GM19324 (cell line): Measurements from ENCODE around the gene OXCT1.
"Not testable (repeated sequence)": the region's sequence is repeated elsewhere in the genome, so short reads cannot be mapped to it uniquely, and the experiment has no call there.

ENCODE experiments used
- ATAC-seq: cut with Tn5 transposase; IDR thresholded peaks from one replicate; pipeline ENCODE4 v1.9.1; 2021; ENCODE audit warnings: mild to moderate bottlenecking, moderate library complexity; ENCODE audit not compliant: unreplicated experiment, low FRiP score

OXCT1 gene

DNA sequence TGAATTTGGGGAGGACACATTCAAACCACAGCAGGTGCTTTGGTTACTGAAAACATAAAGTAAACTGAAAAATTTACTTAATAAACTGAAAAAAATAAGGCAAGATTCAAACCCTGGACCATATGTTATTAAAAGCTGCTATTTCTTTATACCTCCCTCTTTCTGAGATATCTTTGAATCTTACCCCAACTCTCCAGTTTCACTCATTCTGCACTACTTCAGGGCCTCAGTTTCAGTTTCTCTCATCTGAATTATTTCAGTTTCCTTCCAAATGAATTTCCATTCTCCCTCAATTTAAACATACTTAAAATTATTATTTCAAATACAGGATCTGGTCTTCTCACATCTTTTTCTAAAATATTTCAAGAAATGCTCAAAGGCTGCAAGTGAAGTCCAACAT is 4.9 kb upstream of the OXCT1 start:
- no peak for ATAC-seq

DNA sequence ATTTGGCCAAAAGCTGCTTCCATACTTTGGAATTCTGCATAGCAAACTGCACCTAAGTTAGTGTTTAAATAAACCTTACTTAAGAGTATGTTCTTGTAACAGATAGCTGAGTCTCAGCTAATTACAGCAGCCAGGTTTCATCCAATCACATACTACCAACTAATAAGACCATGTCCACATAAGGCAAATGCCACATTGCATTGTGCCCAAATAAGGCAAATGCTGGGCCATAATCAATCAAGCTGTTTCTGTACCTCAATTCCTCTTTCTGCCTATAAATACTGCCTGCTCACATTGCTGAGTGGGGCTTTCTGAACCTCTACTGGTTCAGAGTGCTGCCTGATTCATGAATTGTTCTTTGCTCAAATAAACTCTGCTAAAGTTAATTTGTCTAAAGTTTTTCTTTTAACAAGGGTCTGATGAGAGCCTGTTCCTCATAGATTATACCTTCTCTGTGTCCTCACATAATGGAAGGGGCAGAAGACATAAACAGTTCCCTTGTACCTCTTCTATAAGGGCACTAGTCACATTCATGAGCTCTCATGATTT is 4.4 kb upstream of the OXCT1 start:
- no peak for ATAC-seq

DNA sequence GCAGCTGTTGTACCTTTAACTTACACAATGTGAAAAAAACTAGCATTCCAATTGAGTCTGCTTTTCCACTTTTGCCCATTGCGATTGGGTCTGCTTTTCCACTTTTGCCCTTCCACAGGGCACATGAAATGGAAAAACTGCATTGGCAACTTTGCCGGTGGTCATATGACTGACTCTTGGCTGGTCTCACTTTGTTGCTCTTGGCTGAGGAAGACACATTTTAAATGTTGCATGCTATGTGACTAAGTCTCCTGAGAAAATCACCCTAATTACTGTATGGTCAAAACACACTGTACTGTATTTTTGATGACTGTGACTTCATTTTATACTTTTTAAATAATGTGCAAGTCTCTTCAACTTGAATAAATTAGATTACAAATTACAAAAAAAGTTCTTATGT is 1.6 kb upstream of the OXCT1 start:
- ATAC-seq: no peak

DNA sequence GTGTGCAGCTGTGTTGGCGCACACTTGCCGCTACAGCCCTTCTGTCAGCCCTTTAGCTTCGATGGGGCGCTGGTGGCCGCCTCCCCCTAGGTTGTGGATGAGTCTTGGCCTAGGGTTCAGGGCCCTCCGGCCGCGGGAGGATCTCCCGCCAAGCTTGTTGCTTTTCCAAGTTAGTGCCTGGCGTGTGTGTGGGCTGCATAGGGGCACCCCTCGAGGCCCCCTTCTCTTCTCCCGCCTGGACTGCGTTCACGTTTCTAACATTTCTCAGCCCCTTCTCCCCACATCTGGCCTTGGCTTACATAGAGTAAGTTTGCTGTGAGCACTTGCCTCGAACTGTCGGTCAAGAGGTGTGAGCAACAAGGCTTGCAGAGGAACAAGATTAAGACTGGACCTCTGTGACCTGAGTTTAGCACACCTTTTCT is 413 bp upstream of the OXCT1 start:
- ATAC-seq: no peak

DNA sequence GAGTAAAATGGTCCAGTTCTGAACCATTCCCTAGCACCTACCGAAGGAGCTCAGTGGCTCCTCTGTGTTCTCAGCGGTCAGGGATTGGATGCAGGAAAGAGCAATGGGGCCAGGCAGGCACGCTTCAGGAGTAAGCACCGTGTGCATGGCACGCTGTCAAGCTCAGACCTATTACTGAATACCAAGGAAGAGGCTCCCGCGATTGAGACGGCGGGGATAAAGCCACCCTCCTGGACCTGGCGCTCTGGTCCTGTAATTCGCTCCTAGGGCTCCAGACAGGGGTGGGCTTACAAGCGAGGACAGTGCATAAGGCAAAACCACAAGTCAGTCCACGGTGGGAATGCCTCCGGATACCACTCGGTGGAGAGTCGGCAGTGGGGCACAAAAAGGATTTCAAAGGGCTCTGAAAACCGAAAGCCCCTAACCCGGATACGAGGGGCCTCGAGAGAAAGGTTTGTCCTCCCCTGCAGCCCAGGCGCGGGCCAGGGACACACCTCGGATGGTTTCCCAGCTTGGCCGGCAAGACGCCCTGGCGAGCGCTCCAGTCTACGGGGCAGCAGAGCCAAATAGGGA is 988 bp downstream of the OXCT1 start:
- ATAC-seq: no peak

DNA sequence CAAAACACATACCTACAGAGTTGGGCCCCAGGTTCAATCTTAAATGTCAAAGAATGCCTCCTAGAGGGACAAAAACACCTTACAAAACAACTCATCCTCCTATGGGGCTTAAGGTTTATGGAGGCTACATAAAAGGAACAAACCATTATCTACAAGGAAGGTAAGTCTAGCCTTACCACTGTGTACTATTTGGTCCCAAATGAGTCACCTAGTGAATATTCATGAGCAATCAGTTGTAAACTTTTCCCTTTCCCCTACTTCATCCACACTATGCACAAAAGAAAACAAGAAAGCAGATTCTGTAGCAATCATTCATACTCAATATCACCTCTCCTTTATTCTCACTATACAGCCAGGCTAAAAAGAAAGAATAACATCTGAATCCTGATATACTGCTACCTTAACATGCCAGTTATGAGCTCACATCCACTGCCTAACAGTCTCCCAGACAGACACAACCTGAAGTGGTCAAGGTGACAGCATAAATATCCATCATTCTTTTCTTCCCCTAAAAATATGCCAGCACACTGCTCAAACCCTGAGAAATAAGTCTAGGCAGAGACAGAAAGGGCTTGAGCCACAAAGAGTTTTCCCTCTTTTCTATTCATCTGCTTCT is 6.2 kb downstream of the OXCT1 start:
- no peak for ATAC-seq

DNA sequence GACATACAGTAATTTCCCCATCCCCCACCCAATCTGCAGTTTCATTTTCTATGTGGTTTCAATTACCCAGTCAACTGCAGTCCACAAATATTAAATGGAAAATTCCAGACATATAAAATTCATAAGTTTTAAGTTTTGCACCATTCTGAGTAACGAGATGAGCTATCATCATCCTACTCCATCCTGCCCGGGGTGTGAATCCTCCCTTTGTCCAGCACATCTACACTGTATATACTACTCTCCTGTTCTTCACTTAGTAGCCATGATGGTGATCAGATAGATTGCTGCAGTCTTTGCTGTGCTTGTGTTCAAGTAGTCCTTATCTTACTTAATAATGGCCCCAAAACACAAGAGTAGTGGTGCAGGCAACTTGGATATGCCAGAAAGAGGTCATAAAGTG is 11.3 kb downstream of the OXCT1 start:
- ATAC-seq: no peak

DNA sequence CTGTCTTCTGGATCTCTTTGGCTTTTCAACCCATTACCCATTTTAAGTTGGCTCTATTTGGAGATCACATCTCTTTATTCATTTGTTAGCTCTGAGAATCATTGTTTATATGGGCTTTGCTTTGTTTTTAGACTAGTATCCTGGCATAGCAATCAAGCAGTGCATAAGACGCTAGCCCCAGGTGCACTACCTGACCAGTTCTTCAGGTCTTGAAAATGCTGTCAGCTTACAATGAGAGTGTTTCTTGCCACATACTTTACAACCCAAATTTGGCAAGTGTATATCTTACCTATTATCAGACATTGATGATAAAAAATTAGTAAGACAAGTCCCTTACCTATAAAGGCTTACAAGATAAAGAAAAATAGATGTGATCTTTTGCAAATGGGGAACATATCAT is 12.2 kb downstream of the OXCT1 start:
- no peak for ATAC-seq

DNA sequence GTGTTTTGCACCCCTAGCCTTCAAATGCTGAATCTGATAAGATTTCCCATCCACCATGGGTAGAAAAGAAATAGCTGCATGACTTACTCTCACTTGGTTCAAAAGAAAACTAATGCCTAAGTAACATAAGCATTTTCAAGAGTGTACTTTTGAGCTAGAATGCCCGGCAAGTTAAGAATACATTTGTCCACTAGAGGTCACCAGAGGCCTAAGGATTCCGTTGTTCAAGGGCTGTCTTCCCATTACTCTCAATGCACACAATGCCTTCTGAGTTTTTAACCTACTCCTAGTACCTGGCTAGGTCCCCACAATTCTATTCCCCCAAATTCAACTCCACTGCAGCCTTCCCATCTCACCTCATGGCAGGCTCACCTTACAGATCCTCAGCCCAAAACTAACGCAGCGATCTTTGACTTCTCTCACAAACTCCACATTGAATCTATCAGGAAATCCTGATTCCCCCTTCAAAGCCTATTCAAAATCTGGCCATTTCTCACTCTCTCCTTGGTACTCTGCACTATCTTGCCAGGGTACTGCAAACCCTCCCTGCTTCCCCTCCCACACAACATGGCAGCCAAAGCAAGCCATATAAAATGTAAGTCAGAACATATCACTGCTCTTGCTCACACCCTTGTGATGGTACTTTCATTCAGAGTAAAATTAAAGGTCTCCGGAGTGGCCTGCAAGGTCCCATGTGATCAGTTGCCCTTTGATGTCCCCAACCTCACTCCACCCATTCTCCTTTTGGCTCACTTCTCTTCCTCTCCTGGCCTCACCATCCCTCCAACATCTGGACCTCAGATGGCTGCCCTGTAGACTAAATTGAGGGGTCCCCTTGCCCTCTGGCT is 13.4 kb downstream of the OXCT1 start:
- peak; percentile 81 for ATAC-seq

DNA sequence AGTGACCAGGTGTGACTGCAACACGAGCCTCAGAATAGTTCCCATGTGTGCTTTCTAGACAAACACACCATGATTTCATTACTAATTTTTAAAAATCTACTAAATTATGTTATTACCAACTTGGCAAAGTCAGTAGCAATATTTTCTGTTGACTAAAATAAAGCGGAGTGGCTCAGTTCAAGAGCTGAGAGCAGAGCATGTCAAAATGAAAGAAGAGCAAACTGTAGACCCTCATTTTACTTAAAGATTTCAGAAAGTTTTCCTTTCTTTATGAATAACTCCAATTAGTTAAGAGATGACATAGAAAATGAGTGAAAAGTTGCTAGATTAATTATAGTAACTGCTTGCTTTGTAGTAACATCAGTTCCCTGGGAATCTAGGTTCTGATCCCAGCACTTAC is 17.9 kb downstream of the OXCT1 start:
- ATAC-seq: no peak

DNA sequence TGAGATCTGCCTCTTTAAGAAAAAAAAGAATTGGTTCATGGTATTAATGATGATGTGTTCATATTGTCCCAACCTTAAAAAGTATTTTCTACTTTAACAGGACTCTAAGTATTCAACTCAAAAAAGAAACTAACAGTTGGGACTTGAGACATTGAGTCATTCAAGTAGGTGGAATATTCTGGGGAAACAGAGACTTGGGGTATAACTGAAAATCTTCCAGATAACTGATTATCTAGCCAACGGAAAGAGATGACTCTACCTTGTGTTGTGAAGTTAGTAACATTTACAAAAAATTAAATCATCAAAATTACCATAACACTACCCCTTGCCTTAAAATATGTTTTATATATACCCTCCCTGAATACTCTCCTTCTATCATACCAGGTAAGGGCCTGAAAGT is 19.1 kb downstream of the OXCT1 start:
- no peak for ATAC-seq

DNA sequence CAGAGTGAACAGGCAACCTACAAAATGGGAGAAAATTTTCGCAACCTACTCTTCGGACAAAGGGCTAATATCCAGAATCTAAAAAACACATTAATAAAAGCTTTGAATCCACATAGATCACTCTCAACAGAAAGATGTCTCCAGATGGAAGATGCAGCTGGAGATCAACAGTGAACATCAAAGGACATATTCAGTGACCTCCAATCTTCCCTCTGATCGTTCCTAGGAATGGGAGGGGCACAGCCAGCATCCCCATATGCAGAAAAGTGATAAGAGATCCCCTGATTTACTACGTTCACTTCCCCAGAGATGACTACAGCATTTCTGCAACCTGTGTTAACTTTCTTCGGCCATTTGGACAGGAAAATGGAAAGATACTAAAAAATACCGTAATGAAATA is 21.2 kb downstream of the OXCT1 start:
- ATAC-seq: no peak

DNA sequence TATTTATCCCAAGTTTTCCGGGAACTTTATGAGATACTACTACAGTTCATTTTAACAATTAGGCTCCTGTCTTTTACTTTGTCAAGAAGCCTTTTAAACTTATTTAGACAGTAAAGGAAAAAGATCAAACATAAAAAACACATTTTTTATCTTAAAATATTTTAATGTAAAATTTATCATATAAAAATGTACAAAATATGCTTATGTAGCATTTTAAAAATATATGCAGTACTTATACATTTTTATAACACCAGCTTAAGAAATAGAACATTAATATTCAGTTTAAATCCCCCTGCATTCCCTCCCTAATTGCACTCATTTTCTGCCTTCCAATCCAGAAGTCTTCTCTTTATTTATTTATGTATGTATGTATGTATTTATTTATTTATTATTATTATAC is 24.5 kb downstream of the OXCT1 start:
- ATAC-seq: not testable (repeated sequence)

DNA sequence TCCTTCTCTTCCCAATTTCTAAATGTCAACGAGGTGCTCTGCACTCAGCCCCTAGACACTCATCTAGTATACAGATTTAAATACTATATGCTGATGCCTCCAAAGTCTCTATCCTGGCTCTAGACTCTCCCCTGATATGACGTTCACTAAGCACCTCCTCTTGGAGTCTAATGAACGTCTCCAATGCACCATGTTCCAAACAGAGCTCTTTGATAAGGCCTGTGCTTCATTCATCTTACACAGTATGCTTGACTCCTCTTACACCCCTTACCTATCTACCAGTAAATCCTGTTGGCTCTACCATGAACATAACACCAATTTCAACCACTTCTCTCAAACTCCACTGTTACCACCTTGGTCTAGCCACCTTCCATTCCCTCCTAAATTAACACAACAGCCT is 25.7 kb downstream of the OXCT1 start:
- no peak for ATAC-seq

DNA sequence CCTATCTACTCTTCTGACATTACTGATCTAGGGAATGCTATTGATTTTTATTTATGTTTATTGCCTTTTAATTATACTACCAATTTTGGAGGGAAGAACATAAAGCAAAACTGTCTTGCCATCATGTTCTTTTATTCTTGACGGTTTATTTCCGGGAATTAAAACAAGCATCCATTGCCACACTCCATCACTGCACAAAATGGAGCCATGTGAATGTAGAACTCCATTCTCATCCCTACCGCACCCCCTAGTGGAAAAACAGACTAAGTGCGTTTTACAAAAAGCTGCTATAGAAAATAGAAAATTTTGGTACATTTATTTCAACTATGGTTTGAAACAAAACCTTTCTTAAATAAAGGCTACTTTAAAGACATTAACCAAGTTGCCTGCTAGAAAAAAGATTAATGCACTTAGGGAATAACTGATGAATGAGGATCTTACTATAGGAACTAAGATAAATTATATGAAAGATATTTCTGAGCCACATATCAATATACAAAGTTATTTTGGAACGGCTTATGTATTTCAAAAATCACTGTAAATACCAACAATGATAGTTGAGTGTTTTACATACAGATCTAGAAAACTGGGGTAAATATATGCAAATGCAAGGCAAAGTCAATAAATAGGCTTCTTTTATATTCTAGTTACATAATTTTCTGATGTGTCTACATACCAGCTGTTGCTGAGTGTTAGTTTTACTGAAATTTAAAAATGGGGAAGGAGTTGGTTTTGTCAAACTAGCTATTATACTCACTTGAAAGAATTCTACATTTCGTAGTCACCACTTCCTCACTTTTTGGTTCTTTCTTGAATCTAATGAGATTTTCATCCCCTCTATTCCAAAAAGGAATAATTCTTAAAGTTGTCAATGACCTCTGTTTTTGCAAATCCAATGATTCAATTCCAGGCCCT is 26.5 kb downstream of the OXCT1 start:
- ATAC-seq: peak; percentile 32

DNA sequence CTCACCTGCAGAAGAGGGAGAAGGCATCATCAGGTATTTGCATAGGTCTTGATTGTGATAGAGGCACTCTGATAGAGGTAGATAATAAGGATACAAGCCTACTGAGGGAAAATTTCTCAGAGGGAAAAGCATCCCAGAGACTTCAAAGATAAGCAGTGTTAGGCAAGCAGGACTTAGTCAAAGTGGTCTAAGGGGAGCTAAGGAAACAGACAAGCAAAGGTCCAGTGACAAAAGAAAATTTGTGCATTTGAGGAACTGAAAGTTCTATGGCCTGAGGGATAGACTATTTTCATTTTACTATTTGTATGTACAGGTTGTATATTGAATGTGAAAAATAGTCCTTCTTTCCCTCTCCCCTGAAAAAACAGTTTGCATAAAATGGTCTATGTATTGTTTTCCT is 27.4 kb downstream of the OXCT1 start:
- ATAC-seq: peak; percentile 85

DNA sequence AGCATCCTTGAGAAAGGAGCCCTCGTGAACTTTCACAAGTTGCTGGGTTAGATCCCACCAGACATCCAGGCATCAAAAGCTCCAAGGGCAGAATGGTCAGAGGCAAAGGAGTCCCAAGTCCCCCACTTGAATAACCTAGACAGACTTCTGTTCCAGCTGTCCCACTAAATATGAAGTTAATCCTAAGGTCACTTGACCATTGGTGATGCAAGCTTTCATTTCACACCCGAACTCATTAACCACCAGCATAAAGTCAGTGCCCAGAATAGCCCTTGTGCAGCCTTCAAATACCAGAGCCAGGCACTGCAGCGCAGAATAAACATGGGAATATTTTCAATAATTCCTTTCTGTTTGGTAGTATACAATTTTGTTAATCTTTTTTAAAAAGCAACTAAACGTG is 28.9 kb downstream of the OXCT1 start:
- ATAC-seq: no peak

DNA sequence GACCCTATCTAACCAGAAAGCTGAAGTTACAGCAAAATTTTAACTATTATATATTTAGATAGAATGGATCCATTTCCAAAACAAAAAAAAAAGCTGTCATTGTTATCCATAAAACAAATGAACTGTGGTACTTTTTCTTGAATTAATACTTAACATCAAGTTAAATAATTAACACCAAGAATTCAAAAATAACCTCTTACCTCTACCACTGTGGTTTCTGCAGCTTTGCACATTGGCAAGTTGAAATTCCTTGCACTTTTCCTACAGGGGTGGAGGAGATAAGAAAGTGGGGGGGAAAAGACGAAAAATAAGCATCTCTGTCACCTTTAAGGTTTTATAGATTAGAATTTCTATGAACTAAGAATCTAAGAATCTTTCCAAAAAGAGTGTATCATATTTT is 30.0 kb downstream of the OXCT1 start:
- ATAC-seq: no peak

DNA sequence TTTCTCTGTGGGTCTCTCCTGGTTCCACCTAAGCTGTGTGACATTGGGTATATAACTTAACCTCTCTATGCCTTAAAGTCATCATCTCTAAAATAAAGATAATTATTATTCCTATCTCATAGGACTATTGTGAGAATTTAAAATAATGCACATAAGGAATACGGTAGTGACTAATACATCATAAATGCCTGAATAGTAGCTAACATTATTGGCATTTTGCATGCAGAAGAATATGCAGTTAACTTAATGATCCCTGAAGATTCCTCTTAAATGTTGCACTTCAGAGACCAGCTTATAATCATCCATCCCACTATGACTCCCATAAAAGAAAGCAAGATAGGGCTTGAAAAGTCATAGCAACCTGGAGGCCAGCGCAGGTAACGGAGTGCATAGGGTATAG is 32.4 kb downstream of the OXCT1 start:
- ATAC-seq: no peak

DNA sequence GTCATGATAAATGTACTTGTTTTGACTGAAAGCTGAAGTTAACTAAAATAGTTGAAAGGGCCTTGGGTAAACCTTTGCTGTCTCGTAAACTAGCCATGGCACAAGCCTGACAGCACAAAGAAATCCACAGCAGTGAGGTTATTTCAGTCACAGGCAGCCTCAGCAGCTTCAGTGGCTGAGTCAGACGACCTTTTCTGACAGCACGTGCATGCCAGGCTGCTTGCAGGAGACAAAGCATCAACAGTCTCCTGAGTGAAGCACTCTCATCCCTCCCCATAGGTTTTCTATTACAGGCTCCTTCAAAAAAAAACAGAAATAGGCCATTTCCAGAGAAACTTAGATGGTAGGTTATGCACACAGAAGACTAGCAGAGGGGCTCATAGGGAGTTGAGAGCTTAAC is 34.6 kb downstream of the OXCT1 start:
- no peak for ATAC-seq

DNA sequence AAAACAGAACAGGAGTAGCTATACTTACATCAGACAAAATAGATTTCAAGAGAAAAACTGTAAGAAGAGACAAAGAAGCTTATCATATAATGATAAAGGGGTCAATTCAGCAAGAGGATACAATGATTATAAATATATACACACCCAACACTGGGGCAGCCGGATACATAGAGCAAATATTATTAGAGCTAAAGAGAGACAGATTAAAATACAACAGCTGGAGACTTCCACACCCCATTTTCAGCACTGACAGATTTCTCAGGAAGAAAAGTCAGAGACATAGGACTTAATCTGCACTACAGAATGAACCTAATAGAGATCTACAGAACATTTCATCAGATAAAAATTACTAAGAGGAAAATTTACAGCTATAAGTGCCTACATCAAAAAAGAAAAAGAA is 35.7 kb downstream of the OXCT1 start:
- no peak for ATAC-seq
